NK-92 treated with Interleukin-12 subunit alpha and Interleukin-12 subunit beta, amount 100 ng/mL, for 24 hours (cell line): Measurements from ENCODE around the gene NPTN.

Source experiments
- DNase-seq: peaks from one replicate; lab custom pipeline; 2025; lab: John Stamatoyannopoulos, UW

The NPTN gene

GRCh38 chr15:73518180-73518862 is 114.9 kb downstream of the NPTN start:
- DNase-seq = no peak

- no peak for DNase-seq
Observed at GRCh38 chr15:73517566-73517965, 115.6 kb downstream of the NPTN start.

GRCh38 chr15:73515527-73515926 is 117.7 kb downstream of the NPTN start:
- DNase-seq = no peak
